ENCODE results near the gene CKMT2. TPM values are rescaled to one million over a fixed set of nuclear protein-coding genes. Genes with fewer than 3 reads are reported as not detected.

Gene CKMT2
- total and polyA plus RNA-seq, 2 of the 4 experiments (the other 2 are of a cell fraction) = 0.21 to 0.36 TPM

GRCh38 chr5:81308836-81309235, 75.7 kb downstream of the CKMT2 start:
- Histone ChIP-seq H4K91ac (ENCODE audit: insufficient read depth, low read depth, low read length) (no peak overlapping the region), H2AFZ (replicated peaks; ENCODE audit: low read length, poor library complexity) (no peak overlapping the region), H3K4me3 (ENCODE audit: insufficient read depth, low read depth, low read length) (no peak overlapping the region), H2BK20ac (ENCODE audit: low read depth, low read length) (no peak overlapping the region), H3K4me2 (ENCODE audit: low read depth, low read length) (no peak overlapping the region), H2AK9ac (replicated peaks; ENCODE audit: low read depth, low read length, poor library complexity) (no peak overlapping the region), H3K18ac (ENCODE audit: low read depth, low read length) (no peak overlapping the region), H3K14ac (replicated peaks; ENCODE audit: low read depth, low read length) (no peak overlapping the region), H3K9ac (ENCODE audit: low read depth, low read length) (no peak overlapping the region), H3K27me3 (ENCODE audit: control insufficient read depth, insufficient read depth, low read length) (no peaks in the 10 kb centered on the region), H3K9me1 (ENCODE audit: insufficient read depth, low read length) (no peaks in the 10 kb centered on the region; the same call in 1 of the 2 replicates), H4K8ac (ENCODE audit: low read depth in 2 of 2, low read length in 2 of 2) (no peak overlapping the region), H4K5ac (ENCODE audit: low read depth, low read length) (no peak overlapping the region), H2BK5ac (ENCODE audit: low read depth, low read length, poor library complexity, severe bottlenecking) (no peak overlapping the region), H3K4ac (ENCODE audit: low read depth, low read length) (no peak overlapping the region), H3K36me3 (ENCODE audit: control insufficient read depth, insufficient read depth, low read length) (peaks cover 18% of the 10 kb centered on the region), H3K56ac (ENCODE audit: extremely low read depth, insufficient read depth, low read length) (no peak overlapping the region), H3K9me3 (ENCODE audit: control insufficient read depth, insufficient read depth, low read length) (no peaks in the 10 kb centered on the region), H3K27ac (ENCODE audit: insufficient read depth, low read length) (no peak overlapping the region), H4K20me1 (ENCODE audit: insufficient read depth, low read length) (no peaks in the 10 kb centered on the region), H3K79me1 (ENCODE audit: low read depth in 1 of 2, low read length in 2 of 2) (peaks cover 14 to 29% of the 10 kb centered on the region in 2 experiments; a peak in 3 of 4 replicates), H2BK120ac (ENCODE audit: low read depth, low read length) (no peak overlapping the region), H3K23ac (ENCODE audit: low read depth, low read length) (no peak overlapping the region), H2BK15ac (ENCODE audit: low read depth, low read length) (no peak overlapping the region), H3K4me1 (ENCODE audit: control insufficient read depth, insufficient read depth, low read length) (0 out of 2 replicates have a peak, but pooled peaks cover 1% of the 10 kb centered on the region), H2AK5ac (ENCODE audit: low read depth, low read length) (no peak overlapping the region)
- WGBS, 2 experiments (ENCODE audit: extremely low coverage in 2 of 2, insufficient read length in 1 of 2) = no CpG with 5 or more reads among the region's 2 CpGs
- dilution Hi-C loops (cut with HindIII; ENCODE audit: low sequenced_read_pairs, unreplicated experiment) = no loop called here
- POLR2A ChIA-PET (ENCODE audit: unreplicated experiment) = no interaction called here
- CTCF ChIA-PET = no interaction called here
- no peak for DNase-seq
- no peak for ATAC-seq (ENCODE audit: low read depth)
- BruUV-seq (replicated peaks) = no TSS peak
- intact Hi-C loops (cut with micrococcal nuclease) = loop anchor here (10.0 kb wide), 1 partner anchor 446 kb away; the partner anchor contains the start of gene SSBP2
- in situ Hi-C loops (cut with MboI; ENCODE audit: low sequenced_read_pairs) = no loop called here
- no peak for TF ChIP-seq CTCF (conservative IDR thresholded peaks at IDR 0.05; ENCODE audit: low read depth, low read length)
- no peak for TF ChIP-seq MXI1 (IDR thresholded peaks at IDR 0.05; ENCODE audit: borderline replicate concordance, low read depth, low read length)
- TF ChIP-seq CEBPB (IDR thresholded peaks at IDR 0.05; ENCODE audit: low read depth, low read length) = no peak
- no peak for TF ChIP-seq RAD21 (IDR thresholded peaks at IDR 0.05; ENCODE audit: low read length)

Measured in IMR-90 (cell line).